CD4-positive, alpha-beta T cell (primary cell): ENCODE data around the gene FAN1. TPM values are rescaled to one million over a fixed set of nuclear protein-coding genes. Genes with fewer than 3 reads are reported as not detected.

Experiments
- ATAC-seq: fragments of 200-7000 bp; cut with Tn5 transposase; one replicate; pipeline ENCODE4 v1.10.0; 2022; ENCODE audit warnings: mild to moderate bottlenecking; ENCODE audit not compliant: poor library complexity
- CTCF ChIA-PET: fragments of 350-600 bp; sonication (Branson Sonifier 250); formaldehyde crosslinking; loops from one replicate; lab custom pipeline; 2021; ENCODE audit warnings: antibody characterized with exemption, inconsistent platforms; lab: Charles Lee
- POLR2A ChIA-PET: fragments of 350-600 bp; sonication (Branson Sonifier 250); formaldehyde crosslinking; loops from one replicate; lab custom pipeline; 2021; ENCODE audit warnings: antibody characterized with exemption, inconsistent platforms; lab: Charles Lee
- DNase-seq, 14 experiments: peaks; one replicate each; pipeline ENCODE4 v3.0.0-alpha.2; 2013 to 2020; ENCODE audit warnings: mixed read lengths in 2 of 14
- H3K27ac ChIP-seq, 2 donors: one replicate each; pipeline versions ENCODE4 v1.5.1 to v1.7.0; 2013; ENCODE audit warnings: low read length in 2 of 2, low read depth in 1 of 2, mild to moderate bottlenecking in 1 of 2
- H3K27me3 ChIP-seq, 2 experiments: 1 replicate in 1 of 2; 2 replicates in 1 of 2; pipeline versions ENCODE4 v1.6.1 to v1.7.0; 2013; ENCODE audit warnings: low read length in 2 of 2, control low read depth in 1 of 2, mild to moderate bottlenecking in 1 of 2, moderate library complexity in 1 of 2; ENCODE audit not compliant: insufficient read depth in 2 of 2, control insufficient read depth in 1 of 2
- H3K36me3 ChIP-seq: one replicate; pipeline ENCODE4 v1.6.1; 2013; ENCODE audit warnings: low read length, control low read depth; ENCODE audit not compliant: insufficient read depth
- H3K4me1 ChIP-seq: one replicate; pipeline ENCODE4 v1.6.1; 2013; ENCODE audit warnings: low read length, control low read depth; ENCODE audit not compliant: insufficient read depth
- H3K4me3 ChIP-seq: one replicate; pipeline ENCODE4 v1.5.1; 2013; ENCODE audit warnings: mild to moderate bottlenecking, low read length, moderate library complexity
- H3K9me3 ChIP-seq, 2 experiments: 1 replicate in 1 of 2; 2 replicates in 1 of 2; pipeline versions ENCODE4 v1.6.1 to v1.7.0; 2013; ENCODE audit warnings: low read length in 2 of 2, mild to moderate bottlenecking in 2 of 2, control low read depth in 1 of 2, moderate library complexity in 1 of 2; ENCODE audit not compliant: control insufficient read depth in 1 of 2, insufficient read depth in 1 of 2
- H3K27ac Mint-ChIP-seq: one replicate; pipeline ENCODE4 v1.8.0; 2020; ENCODE audit warnings: mixed read lengths
- H3K27me3 Mint-ChIP-seq: one replicate; pipeline ENCODE4 v1.8.0; 2021; ENCODE audit warnings: mixed read lengths
- H3K36me3 Mint-ChIP-seq: one replicate; pipeline ENCODE4 v1.8.0; 2021; ENCODE audit warnings: low read depth, mixed read lengths
- H3K4me1 Mint-ChIP-seq: one replicate; pipeline ENCODE4 v1.8.0; 2021; ENCODE audit warnings: low read depth, mixed read lengths
- H3K4me3 Mint-ChIP-seq: one replicate; pipeline ENCODE4 v1.8.0; 2020; ENCODE audit warnings: mild to moderate bottlenecking, mixed read lengths
- H3K9me3 Mint-ChIP-seq: one replicate; pipeline ENCODE4 v1.8.0; 2020; ENCODE audit warnings: mixed read lengths
- intact Hi-C, 2 experiments: fragments of 100-400 bp; cut with DNase I in 1 of 2; cut with micrococcal nuclease in 1 of 2; formaldehyde crosslinking; loops; one replicate each; pipeline versions ENCODE4 v1.15.1 to v1.9.0; 2023 to 2025; cut with DNase I, micrococcal nuclease
- total RNA-seq, 174 experiments: library from RNA in 2 of 174; stranded (reverse) in 2 of 174; gene quantifications; one replicate each; pipeline ENCODE4 v1.2.3 and lab custom pipeline; 2021 to 2026
- TF ChIP-seq, protein P1 (sequence below): fragments of 200-600 bp; IDR thresholded peaks from one replicate; pipeline ENCODE4 v1.8.0; 2022; ENCODE audit warnings: antibody characterized with exemption, mild to moderate bottlenecking

FAN1 gene
- total RNA-seq, 2 experiments from 2014 or later = 15.3 to 15.9 TPM

DNA sequence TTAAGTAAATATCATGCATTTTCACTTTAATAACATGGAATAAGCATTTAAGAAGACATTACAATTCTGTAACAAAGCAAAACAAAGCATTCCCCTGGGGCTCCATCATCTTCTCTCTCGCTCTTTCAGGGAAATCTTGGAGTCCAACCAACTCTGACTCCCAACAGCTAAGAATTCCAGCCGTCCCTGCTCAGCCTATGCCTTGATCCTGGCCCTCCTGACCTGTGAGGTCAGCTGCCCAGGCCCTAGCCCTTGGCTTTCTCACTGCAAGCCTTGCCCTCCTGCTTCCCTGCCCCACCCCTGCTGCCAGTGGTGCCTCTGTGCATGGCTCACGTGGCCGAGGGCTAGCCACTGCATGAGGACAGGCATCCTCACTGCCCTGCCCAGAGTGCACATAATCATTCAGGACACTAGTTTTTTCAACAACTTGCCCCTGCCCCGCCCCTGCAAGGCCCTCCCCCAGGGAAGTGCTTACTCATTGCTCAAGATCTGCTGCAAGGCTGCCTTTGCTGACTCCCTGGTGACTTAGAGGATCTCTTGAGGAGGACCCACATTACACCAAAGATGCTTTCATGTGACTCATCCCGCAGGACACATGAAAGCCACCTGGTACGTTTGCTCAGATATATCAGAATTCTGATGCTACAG is 50.1 kb downstream of the FAN1 start:
- no peak overlapping the region for H3K27ac ChIP-seq
- intact Hi-C loops = no loop called here
- CTCF ChIA-PET = no interaction called here
- Mint-ChIP-seq H3K4me3 (no peak overlapping the region), H3K27me3 (no peaks in the 10 kb centered on the region), H3K36me3 (peaks cover 98% of the 10 kb centered on the region), H3K27ac (no peak overlapping the region), H3K9me3 (no peaks in the 10 kb centered on the region), H3K4me1 (no peaks in the 10 kb centered on the region)
- H3K4me1 ChIP-seq = no peaks in the 10 kb centered on the region
- POLR2A ChIA-PET = no interaction called here
- H3K36me3 ChIP-seq = peaks cover 88% of the 10 kb centered on the region
- no peaks in the 10 kb centered on the region for H3K9me3 ChIP-seq
- ATAC-seq (no peak), DNase-seq (no peak)
- no peak overlapping the region for H3K4me3 ChIP-seq
- H3K27me3 ChIP-seq = no peaks in the 10 kb centered on the region
- TF ChIP-seq, protein P1, sequence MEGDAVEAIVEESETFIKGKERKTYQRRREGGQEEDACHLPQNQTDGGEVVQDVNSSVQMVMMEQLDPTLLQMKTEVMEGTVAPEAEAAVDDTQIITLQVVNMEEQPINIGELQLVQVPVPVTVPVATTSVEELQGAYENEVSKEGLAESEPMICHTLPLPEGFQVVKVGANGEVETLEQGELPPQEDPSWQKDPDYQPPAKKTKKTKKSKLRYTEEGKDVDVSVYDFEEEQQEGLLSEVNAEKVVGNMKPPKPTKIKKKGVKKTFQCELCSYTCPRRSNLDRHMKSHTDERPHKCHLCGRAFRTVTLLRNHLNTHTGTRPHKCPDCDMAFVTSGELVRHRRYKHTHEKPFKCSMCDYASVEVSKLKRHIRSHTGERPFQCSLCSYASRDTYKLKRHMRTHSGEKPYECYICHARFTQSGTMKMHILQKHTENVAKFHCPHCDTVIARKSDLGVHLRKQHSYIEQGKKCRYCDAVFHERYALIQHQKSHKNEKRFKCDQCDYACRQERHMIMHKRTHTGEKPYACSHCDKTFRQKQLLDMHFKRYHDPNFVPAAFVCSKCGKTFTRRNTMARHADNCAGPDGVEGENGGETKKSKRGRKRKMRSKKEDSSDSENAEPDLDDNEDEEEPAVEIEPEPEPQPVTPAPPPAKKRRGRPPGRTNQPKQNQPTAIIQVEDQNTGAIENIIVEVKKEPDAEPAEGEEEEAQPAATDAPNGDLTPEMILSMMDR = no peak

DNA sequence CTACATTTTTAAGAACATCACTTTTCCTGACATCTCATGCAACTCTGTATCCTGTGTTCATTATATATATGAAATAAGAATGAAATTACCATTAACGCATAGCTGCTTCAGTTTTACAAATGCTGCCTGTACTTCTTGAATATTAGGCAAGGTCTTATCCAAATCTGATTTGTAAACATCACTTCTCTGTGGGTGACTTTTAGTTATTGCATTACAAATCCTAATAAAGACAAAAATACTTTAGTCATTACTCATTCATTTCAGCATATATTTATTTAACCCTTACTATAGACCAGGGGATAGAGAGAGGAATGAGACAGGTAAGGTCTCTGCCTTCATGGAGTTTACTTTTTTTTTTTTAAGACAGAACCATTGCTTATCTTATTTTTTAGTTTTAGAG is 51.0 kb downstream of the FAN1 start:
- intact Hi-C loops = no loop called here
- no peak for DNase-seq
- H3K4me3 ChIP-seq = no peak overlapping the region
- Mint-ChIP-seq H3K36me3 (peaks cover 98% of the 10 kb centered on the region), H3K9me3 (no peaks in the 10 kb centered on the region), H3K4me3 (no peak overlapping the region), H3K27ac (no peak overlapping the region), H3K27me3 (no peaks in the 10 kb centered on the region), H3K4me1 (no peaks in the 10 kb centered on the region)
- no peak for ATAC-seq
- POLR2A ChIA-PET = no interaction called here
- H3K27me3 ChIP-seq = no peaks in the 10 kb centered on the region
- no peak overlapping the region for H3K27ac ChIP-seq
- peaks cover 88% of the 10 kb centered on the region for H3K36me3 ChIP-seq
- no peaks in the 10 kb centered on the region for H3K4me1 ChIP-seq
- CTCF ChIA-PET = no interaction called here
- TF ChIP-seq, protein P1 = no peak
- H3K9me3 ChIP-seq = no peaks in the 10 kb centered on the region

DNA sequence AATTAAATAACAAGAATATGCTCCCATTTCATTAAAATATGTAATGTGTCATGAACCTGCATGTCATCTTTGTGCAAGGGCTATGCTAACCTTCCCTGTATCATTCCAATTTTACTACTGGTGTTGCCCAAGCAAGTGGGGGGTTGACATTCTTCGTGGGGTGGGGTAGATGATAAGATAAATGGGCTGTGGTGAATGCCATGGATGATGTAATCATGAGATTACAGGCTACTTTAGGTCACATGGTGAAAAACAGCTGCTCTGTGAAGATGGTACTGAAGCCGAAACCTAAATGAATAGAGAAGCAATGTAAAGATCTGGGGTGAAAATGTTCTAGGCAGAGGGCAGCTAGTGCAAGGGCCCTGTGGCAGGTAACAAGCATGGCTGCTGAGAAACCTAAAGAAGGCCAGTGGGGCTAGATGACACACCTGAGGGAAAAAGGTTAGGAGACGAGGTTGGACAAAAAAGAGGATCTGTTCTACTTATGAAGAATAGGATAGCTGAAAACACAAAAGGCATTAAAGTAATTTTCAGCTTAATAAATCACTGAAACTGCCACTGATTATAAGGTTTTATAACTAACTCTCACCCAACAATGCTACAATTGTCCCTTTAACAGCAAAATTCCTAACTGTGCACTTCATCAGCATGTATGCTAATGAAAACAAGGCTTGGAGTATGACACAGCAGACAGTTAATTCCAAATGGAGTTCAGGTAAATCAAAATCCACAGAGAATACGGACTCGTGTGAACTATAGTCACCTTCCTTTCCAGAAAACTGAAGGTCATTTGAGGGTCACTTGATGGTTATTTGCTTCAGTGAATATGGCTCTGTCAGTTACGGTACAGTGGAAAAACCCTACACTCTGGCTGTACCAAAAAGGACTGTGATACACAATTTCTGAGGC is 52.8 kb downstream of the FAN1 start:
- H3K36me3 Mint-ChIP-seq = peaks cover 98% of the 10 kb centered on the region
- DNase-seq (no peak), ATAC-seq (no peak)
- H3K27ac Mint-ChIP-seq = no peak overlapping the region
- no peaks in the 10 kb centered on the region for H3K27me3 ChIP-seq
- H3K36me3 ChIP-seq = peaks cover 85% of the 10 kb centered on the region
- H3K9me3 Mint-ChIP-seq = no peaks in the 10 kb centered on the region
- H3K4me1 ChIP-seq = no peaks in the 10 kb centered on the region
- H3K4me1 Mint-ChIP-seq = peaks cover 1% of the 10 kb centered on the region
- POLR2A ChIA-PET = no interaction called here
- no peak overlapping the region for H3K4me3 ChIP-seq
- H3K27ac ChIP-seq = no peak overlapping the region
- H3K4me3 Mint-ChIP-seq = no peak overlapping the region
- intact Hi-C loops = no loop called here
- TF ChIP-seq, protein P1 = no peak
- CTCF ChIA-PET = no interaction called here
- no peaks in the 10 kb centered on the region for H3K9me3 ChIP-seq
- H3K27me3 Mint-ChIP-seq = no peaks in the 10 kb centered on the region
